WI38 (cell line): ENCODE results near the gene MACF1.

Experiments used
- H3K4me3 ChIP-seq: 2 replicates; pipeline ENCODE4 v1.5.1; 2011; ENCODE audit warnings: low read depth, mild to moderate bottlenecking, control low read depth, low read length
- TF ChIP-seq, protein P1 (sequence below): IDR thresholded peaks from 2 replicates; pipeline ENCODE4 v1.5.1; 2012; ENCODE audit warnings: low read depth, mild to moderate bottlenecking, control low read depth, low read length

MACF1 gene

DNA sequence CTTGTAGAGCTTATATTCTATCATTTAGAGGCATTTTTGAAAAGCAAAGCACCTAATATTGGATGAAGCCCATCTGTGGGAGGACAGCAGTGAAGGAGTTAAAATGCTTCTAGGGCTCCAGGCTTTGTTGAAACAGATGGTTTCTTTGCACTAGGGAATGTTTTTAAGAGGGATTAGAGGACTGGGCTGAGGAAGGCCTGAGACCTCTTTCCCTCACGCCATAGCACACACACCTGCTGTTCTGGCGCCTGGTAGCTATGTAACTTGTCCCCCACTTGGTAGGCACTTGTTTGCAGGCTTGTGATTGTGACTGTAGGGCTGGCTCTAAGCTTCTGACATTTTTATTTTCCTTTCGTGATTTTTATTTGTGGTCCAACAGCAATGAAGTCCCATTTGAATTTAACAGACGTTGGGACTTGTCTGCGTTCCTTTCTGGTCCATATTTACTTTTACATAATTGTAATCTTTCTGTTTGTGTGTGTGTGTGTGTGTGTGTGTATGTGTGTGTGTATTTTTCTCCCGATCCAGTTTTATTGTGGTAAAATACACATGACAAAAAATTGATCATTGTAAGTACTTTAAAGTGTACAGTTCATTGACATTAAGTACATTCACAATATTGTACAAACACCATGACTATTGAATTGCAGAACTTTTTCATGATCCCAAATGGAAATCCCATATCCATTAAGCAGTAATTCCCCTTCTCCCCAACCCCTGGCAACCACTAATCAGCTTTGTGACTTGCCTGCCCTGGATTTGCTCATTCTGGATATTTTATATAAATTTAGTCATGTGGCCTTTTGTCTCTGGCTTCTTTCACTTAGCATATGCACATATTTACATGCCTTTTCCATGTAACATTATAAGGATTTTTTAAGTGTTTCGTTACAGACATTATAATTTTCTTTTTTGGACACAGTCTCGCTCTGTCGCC, 33.5 kb upstream of the MACF1 start:
- TF ChIP-seq, protein P1, sequence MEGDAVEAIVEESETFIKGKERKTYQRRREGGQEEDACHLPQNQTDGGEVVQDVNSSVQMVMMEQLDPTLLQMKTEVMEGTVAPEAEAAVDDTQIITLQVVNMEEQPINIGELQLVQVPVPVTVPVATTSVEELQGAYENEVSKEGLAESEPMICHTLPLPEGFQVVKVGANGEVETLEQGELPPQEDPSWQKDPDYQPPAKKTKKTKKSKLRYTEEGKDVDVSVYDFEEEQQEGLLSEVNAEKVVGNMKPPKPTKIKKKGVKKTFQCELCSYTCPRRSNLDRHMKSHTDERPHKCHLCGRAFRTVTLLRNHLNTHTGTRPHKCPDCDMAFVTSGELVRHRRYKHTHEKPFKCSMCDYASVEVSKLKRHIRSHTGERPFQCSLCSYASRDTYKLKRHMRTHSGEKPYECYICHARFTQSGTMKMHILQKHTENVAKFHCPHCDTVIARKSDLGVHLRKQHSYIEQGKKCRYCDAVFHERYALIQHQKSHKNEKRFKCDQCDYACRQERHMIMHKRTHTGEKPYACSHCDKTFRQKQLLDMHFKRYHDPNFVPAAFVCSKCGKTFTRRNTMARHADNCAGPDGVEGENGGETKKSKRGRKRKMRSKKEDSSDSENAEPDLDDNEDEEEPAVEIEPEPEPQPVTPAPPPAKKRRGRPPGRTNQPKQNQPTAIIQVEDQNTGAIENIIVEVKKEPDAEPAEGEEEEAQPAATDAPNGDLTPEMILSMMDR: no peak
- H3K4me3 ChIP-seq: no peak overlapping the region

DNA sequence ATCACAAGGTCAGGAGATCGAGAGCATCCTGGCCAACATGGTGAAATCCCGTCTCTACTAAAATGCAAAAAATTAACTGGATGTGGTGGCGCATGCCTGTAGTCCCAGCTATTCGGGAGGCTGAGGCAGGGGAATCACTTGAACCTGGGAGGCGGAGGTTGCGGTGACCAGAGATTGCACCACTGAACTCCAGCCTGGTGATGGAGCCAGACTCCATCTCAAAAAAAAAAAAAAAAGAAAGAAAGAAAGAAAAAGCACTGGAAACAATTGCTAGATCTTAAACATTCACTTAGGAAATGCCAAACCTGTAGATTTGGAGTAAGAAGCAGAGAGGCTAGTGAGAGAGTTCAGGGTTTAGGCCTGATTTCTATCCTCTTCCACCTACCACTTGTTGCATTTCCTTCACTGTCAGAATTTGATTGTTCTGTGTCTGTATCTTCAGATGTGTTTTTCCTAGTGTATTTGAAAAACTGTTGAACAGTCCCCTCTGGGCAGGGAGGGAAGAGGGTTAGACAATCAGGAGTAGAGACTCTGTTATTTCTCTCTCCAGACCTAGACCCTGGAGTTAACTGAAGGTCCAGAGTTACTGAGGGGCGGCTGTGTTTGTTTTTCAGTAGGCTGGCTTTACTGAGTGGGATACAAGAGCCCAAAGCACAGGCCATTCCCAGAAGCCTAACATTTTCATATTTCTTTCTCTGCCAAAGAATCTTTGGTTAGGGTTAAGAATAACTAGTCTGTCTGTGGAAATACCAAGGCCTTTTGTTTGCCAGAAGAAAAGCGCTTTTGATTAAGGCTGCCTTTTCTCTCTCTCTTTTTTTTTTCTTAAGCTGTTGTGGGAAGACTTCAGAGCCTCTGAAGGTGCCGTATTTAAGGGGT, 31.1 kb upstream of the MACF1 start:
- no peak overlapping the region for H3K4me3 ChIP-seq
- TF ChIP-seq, protein P1: no peak

GRCh38 chr1:39173995-39174380, 30.5 kb upstream of the MACF1 start:
- no peak overlapping the region for H3K4me3 ChIP-seq
- TF ChIP-seq, protein P1: no peak

DNA sequence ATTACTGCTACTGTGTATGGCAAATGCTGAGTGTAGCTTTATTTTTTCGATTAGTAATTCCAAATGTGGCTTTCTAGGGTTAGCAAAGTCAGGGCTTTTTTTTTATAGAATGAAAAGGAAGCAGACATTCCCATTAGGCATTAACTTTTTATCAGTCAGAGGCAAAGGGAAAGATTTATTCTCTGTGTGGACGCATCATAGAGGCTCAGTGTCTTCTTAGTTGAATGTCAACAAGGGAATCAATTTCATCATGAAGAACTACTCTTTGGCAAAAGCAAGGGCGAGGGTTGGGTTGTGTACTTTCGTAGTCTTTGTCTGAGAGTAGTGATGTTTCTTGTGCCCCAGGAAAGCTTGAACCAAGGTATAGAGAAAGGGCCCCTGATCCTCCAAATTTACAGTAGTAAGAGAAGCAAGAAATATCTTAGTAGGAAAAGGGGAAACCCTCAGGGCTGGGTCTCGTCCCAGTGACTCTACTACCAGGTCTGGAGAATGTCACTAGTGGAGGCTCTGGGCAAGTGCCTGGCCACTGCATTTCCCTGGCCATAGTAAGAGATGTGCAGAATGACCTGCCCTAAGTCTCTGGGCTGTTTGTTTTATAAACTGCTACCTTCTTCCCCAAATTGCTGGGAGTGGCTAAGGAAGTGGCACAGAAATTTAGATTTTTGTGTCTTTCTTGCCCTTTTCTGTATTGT, 30.0 kb upstream of the MACF1 start:
- H3K4me3 ChIP-seq: no peak overlapping the region
- TF ChIP-seq, protein P1: no peak

DNA sequence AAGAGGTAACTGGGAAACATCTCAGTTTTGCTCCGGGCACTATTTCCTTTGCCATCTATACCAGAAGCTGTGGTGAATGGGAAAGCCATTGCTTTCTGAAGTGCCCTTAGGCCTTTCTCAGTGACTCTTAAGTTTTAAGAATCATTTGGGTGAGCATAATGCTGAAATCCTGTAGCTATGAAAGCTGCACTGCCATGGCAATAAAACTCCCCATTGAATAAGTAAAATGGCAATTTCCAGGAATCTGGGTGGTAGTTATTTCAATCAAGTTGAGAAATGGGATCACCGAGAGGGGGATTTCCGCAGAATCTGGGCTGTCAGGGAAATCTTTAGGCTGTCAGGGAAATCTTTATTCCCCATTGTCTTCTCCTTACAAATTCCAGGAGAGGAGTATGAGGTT, 26.8 kb upstream of the MACF1 start:
- H3K4me3 ChIP-seq: no peak overlapping the region
- TF ChIP-seq, protein P1: no peak

- H3K4me3 ChIP-seq: peak overlapping the region; percentile 25
- TF ChIP-seq, protein P1: no peak
These were observed 25.7 kb upstream of the MACF1 start for GRCh38 chr1:39178541-39179431.
